NCI-H2029 treated with DMSO at 0.1 percent for 48 hours (cell line): ENCODE measurements around the gene CNOT8.
"Not testable (repeated sequence)": the region's sequence is repeated elsewhere in the genome, so short reads cannot be mapped to it uniquely, and the experiment has no call there.

Experiments used
- DNase-seq: peaks from one replicate; lab custom pipeline; 2025; lab: John Stamatoyannopoulos, UW

Gene CNOT8

DNA sequence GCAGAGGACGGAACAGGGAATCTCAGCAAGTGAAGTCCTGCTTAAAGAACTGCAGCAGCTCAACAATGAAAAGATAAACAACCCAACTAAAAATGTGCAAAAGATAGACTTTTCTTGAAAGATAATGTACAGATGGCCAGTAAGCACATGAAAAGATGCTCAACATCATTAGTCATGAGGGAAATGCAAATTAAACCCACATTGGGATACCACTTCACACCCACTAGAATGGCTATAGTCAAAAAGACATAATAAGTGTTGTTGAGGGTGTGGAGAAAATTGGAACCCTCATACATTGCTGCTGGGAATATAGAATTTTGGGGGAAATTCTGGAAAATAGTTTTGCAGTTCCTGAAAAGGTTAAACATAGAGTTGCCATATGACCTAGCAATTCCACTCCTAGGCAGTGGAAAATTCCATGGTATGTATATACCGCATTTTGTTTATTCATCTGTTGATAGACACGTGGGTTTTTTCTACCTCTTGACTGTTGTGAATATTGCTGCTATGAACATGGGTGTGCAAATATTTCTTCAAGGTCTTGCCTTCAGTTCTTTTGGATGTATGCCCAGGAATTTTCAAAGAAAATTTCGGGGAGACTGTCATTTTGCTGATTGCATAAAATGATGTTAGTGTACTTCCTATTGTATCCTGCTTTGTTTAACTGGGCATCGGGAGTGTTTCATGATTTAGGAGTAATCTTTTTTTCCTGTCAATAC lies 7.2 kb downstream of the CNOT8 start:
- no peak for DNase-seq

- no peak for DNase-seq
Measured at GRCh38 chr5:154866841-154867240, 8.4 kb downstream of the CNOT8 start.

GRCh38 chr5:154868702-154869101 lies 10.3 kb downstream of the CNOT8 start:
- no peak for DNase-seq

DNA sequence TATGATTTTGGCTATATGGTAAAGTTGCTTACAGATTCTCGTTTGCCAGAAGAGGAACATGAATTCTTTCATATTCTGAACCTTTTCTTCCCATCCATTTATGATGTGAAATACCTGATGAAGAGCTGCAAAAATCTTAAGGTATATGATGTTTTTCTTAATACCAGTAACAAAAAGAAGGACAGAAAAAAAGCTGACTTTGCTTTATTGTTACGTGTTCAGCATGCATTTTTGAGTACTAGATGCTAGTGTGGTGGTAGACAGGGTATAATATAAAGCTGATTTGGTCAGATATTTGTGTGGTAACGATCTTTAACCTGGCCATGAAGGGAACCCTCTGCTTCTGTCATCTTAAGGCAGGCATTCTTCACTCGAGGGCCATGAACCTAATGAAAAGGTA lies 13.3 kb downstream of the CNOT8 start:
- DNase-seq = no peak

GRCh38 chr5:154873791-154874331 lies 15.4 kb downstream of the CNOT8 start:
- no peak for DNase-seq

DNA sequence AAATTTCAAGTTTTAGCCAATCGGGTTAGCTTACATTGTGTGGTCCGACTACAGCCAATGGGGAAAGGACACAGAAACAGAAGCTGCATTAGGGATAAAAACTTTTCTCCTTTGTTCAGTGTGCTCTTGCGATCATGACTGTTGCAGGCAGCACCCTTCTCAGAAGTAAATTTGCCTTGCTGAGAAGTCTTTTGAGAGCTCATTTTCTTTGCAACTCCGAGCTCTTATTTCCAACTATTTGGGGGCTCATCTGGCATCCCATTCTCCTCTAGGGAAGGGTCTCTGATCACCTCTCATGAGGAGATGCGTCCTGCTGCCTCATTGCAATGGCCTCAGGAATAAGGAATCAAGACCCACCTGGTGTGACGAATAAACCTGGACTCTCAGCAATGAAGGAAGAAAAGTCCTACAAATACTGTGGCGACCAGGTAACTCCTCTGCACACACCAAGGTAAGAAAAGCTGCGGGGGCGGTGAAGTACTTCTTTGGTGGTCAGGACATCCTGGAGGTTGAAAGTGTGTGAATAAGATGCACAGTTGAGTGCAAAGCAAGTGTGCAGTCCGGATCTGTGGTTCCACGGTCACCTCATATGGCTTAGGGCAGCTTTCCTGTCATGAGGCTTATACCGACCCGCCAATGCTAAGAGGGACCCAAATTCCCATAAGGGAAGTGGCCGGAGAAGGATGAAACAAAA lies 20.4 kb downstream of the CNOT8 start:
- DNase-seq = no peak

GRCh38 chr5:154881986-154882385 lies 23.6 kb downstream of the CNOT8 start:
- no peak for DNase-seq

- no peak for DNase-seq
Measured at GRCh38 chr5:154884424-154884823, 26.0 kb downstream of the CNOT8 start.

DNA sequence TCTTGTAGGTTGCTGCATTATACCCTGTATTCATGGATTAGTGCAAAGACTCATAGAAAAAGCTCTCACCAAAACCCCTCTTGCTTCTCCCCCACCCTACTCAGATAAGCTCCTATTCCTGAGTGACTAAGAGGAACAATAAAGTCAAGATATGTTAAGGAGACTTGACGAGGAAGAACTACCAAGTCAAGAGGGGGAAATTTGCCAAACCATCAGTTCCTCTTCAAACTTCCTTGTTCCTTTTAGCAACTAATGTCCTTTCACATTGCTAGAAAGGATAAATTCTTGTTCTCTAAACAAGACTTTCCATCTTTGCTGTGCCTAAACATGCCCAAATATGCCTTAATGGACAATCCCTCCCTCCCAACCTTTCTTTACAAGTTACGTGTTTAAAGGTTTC lies 27.0 kb downstream of the CNOT8 start:
- DNase-seq = no peak

DNA sequence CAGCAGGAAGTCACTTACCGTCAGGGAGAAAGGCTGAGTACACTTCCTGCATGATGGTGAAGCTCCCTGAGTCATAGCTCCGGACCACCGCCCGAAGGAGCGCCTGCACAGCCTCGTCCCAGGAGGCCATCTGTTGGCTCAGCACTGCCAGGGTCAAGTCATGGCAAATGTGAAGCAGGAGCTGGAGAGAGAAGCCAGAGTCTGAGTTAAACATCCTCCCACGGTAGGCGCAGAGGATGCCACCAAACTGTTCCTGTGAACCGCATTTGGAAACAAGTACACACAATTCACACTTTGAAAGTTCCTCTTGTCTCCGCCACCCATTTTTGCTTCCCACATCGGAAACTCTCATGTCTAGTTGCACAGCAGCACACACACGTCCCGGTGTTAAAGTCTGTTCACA lies 33.9 kb downstream of the CNOT8 start:
- no peak for DNase-seq

DNA sequence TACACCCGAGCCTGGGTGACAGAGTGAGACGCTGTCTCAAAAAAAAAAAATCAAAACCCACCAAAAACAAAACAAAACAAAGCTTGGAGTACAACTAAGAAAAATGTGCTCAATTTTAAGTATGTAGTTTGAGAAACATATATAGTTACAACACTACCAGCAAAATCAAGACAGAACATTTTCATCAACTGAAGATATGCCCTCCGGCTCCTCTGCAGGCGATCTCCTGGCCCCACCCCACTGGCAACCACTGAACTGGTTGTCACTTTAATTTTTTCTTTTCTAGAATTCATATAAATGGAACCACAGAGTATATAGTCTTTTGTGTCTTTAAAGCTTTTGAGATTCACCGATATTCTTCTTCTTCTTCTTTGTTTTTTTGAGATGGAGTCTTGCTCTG lies 35.0 kb downstream of the CNOT8 start:
- DNase-seq = no peak

DNA sequence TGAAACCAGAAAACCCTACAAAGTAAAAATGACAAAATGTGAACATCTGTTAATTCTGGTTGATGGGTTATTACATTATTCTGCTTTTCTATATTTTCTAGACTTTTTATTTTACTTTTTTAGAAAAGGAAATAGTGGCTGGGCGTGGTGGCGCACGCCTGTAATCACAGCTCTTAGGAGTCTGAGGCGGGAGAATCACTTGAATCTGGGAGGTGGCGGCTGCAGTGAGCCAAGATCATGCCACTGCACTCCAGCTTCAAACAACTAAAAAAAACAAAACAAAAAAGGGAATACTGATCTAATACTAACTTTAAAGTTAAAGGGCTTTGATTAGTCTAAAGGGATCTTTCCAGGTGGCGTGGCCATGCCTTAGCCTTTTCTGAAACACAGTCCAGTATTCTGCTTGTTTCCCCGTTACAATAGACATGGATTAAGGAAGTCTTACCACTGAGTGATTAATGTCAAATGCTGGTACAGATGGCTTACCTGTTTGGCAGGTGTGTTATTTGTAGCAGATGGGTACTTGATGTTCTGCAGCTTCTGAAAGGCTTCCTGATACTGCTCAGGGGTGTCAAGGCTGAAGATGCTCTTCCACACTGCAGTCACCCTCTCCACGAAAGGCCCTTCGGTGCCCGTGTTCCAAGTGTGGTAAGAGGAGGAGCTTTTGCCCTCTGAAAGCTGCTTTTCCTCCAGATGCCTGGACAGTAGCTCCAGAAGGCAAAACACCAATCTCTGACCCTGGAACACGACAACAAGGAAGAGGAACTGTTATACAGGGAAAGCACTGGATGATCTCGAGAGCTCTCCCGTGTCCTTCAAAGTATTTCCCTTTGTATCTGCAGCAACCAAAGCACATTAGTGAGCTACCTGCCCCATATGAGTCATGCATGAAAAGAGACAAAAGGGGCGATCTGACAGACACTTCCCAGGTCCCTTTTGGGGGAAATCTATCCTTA lies 37.5 kb downstream of the CNOT8 start:
- DNase-seq = no peak

DNA sequence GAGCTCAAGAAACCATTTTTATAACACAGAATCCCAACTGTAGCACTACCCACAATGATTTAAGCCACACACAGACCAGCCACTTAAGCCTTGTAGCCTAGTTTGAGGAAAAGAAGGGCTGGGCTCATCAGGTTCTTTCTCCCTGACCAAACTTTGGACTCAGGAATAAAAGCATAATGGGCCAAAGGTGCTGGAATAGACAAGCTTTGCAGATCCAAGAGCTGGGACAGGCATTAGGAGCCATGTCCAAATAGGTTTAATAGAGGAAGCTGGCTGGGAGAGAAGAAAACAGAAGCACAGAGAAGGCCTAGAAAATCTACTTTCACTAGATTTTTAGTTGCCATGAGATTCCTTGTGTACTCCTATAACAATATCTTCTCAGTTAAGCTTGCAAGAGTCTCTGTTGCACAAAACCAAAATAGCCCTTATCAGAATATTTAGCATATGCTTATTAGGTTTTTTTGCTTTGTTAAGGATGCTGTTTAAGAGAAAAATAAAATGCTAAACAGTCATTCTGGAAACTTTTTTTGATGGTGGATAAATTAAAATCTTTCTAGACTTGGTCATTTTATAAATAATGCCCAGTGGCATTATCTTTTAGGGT lies 38.2 kb downstream of the CNOT8 start:
- DNase-seq = no peak

- DNase-seq = no peak
Measured at GRCh38 chr5:154898210-154898609, 39.8 kb downstream of the CNOT8 start.

DNA sequence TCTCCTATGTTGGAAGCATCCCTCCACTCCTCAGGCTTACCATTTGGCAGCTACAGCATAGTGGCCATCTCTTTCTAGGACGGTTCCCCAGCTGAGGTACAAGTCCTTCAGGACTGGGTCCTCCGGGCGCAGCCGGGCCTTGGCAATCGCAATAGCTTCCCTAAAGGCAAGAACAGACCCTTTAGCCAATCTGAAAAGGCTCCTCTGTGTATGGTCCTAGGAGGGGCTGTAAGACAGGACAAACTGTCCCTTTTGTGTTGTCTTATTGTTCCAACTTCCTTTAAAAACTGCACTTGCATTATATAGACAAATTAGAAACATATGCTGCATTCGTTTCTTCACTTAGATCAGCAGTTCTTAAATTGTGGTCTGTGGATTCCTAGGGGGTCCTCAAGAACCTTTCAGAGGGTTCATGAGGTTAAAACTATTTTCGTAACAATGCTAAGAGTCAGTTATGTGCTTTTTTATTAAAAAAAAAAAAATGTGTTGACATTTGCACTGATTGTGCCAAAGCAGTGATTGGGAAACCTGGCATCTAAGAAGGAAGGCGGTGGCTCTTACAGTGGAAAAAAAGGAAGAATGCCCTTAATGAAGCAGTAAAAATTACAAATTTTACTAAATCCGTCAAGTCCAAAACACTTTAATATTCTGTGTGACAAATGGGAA lies 40.9 kb downstream of the CNOT8 start:
- DNase-seq = no peak

GRCh38 chr5:154900066-154900465 lies 41.6 kb downstream of the CNOT8 start:
- DNase-seq = no peak

DNA sequence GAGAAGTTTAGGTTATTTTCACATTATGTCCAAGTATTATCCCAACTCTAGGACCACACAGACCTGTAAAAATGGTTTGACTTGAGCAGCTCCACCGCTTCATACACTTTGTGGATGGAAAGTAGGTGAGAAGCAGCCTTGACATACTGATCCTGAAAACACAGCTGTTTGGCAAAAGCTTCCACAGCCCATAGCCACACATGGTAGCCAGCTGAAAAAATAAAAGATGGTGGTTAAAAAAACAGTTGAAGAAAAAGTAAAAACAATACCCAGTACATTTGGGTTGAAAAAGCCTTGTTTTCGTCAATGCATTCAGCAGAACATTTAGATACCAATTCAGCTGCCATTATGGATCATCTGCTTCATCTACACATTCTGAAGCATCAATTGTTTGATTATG lies 42.8 kb downstream of the CNOT8 start:
- no peak for DNase-seq

- DNase-seq = no peak
Measured at GRCh38 chr5:154901913-154902312, 43.5 kb downstream of the CNOT8 start.

DNA sequence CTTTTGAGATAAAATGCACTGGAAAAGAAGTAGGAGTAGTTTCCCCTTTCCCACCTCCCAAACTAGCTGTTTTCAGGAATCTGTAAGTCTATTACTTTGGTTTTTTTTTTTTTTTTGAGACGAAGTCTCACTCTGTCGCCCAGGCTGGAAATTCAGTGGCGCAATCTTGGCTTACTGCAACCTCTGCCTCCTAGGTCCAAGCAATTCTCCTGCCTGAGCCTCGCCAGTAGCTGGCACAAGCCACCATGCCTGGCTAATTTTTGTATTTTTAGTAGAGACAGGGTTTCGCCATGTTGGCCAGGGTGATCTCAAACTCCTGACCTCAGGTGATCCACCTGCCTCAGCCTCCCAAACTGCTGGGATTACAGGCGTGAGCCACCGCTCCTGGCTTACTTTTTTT lies 47.2 kb downstream of the CNOT8 start:
- not testable (repeated sequence) for DNase-seq

DNA sequence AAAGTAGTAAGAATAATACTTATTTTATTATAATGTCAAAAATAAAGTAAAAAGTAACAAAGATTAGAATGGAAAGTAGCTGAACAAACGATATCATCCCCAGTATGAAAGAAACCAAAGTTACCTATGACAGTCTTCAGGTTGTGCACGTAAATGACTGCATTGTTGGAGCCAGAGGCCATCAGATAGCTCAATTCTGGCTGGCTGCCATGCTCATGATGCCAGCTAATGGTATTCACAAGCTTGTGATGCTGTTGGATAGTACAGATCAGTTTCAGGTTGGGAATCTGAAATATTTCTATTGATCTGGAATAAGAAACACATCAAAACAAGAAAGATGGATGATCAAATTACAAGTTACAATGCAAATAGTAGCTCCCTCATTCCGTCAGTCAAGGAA lies 58.4 kb downstream of the CNOT8 start:
- DNase-seq = no peak

DNA sequence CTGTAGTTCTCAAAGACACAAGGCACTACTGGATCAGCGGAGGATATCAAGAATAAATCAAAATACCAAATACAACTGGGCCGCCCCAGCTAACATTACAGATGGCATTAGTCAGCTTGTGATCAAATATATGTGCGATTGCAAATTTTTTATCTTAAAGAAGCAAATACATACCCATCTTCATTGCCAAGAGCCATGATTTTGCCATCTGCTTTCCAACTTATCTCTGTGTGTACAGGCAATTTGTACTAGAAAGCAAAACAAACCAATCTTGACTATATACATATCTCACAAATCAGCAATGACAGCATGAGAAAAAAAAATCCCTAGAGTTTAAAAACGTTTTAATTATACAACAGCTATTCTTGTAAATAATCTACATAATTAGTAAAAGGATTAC lies 59.3 kb downstream of the CNOT8 start:
- DNase-seq = no peak
